ENCODE measurements around the gene LPP. TPM values are rescaled to one million over a fixed set of nuclear protein-coding genes. Genes with fewer than 3 reads are reported as not detected.
A peak's percentile ranks its signal among the peaks of the same experiment; 100 is the strongest.

LPP gene
- total and polyA plus RNA-seq, 10 of the 15 experiments (the other 5 are each of a cell fraction or from before 2014, with no cell fraction given): under 0.01 to 0.62 (median 0.03) TPM

- 24% methylated on average over 5 of the region's 5 CpGs for WGBS (ENCODE audit: insufficient coverage, insufficient replicate concordance, low lambda C conversion rate, missing lambda C conversion rate)
- no peak overlapping the region for H3K9ac ChIP-seq (ENCODE audit: control insufficient read depth, insufficient read depth, low read length)
- SMC1A ChIA-PET (ENCODE audit: uncharacterized antibody, unreplicated experiment): interaction anchor here (0.6 kb wide), 1 partner anchor 37 kb away, joined by 3 read pairs; no protein-coding TSS in a partner anchor
- H3K4me2 ChIP-seq (ENCODE audit: control insufficient read depth, insufficient read depth): no peak overlapping the region; the same call in 1 of the 2 replicates
- no peaks in the 10 kb centered on the region for H3K79me2 ChIP-seq (ENCODE audit: control insufficient read depth, insufficient read depth, low read length)
- CTCF ChIA-PET: interaction anchor here (1.9 kb wide), 1 partner anchor 1013 kb away, joined by 7 read pairs; no protein-coding TSS in a partner anchor
- no peak overlapping the region for H2AFZ ChIP-seq (ENCODE audit: control insufficient read depth, low read depth, low read length)
- no peaks in the 10 kb centered on the region for H3K9me3 ChIP-seq (replicated peaks; ENCODE audit: control insufficient read depth, insufficient read depth, low read length)
- H3K27me3 ChIP-seq (replicated peaks in 1 of 2; ENCODE audit: control insufficient read depth in 2 of 2, insufficient read depth in 2 of 2, low read length in 1 of 2): peaks cover 0 to 3% of the 10 kb centered on the region in 2 experiments; a peak in 1 of 4 replicates
- H3K36me3 ChIP-seq (ENCODE audit: control insufficient read depth in 2 of 2, insufficient read depth in 2 of 2, low read length in 1 of 2): no peaks in the 10 kb centered on the region
- ATAC-seq: no peak
- H3K27ac ChIP-seq (ENCODE audit: control insufficient read depth, insufficient read depth): no peak overlapping the region
- POLR2A ChIA-PET: no interaction called here
- H4K20me1 ChIP-seq (ENCODE audit: control insufficient read depth, insufficient read depth): no peaks in the 10 kb centered on the region
- TF ChIP-seq CBX3 (IDR thresholded peaks at IDR 0.05; ENCODE audit: borderline replicate concordance, low read depth) (no peak), RUNX3 (IDR thresholded peaks at IDR 0.05; ENCODE audit: low read length) (0 out of 2 replicates have a peak, but pooled peaks have one; percentile 13), RAD21 (IDR thresholded peaks at IDR 0.05; ENCODE audit: insufficient read depth, low read depth, low read length) (no peak), NBN (IDR thresholded peaks at IDR 0.05) (no peak), SUZ12 (IDR thresholded peaks at IDR 0.05; ENCODE audit: unreplicated experiment) (no peak)
- TF ChIP-seq, protein P1, sequence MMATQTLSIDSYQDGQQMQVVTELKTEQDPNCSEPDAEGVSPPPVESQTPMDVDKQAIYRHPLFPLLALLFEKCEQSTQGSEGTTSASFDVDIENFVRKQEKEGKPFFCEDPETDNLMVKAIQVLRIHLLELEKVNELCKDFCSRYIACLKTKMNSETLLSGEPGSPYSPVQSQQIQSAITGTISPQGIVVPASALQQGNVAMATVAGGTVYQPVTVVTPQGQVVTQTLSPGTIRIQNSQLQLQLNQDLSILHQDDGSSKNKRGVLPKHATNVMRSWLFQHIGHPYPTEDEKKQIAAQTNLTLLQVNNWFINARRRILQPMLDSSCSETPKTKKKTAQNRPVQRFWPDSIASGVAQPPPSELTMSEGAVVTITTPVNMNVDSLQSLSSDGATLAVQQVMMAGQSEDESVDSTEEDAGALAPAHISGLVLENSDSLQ (IDR thresholded peaks at IDR 0.05): no peak
- H3K4me1 ChIP-seq (ENCODE audit: control insufficient read depth, insufficient read depth, low read length): peaks cover 12% of the 10 kb centered on the region
- in situ Hi-C loops (cut with MboI): loop anchor here (5.0 kb wide), 1 partner anchor 1012 kb away; no protein-coding TSS in a partner anchor
- FAIRE-seq: no peak
- RAD21 ChIA-PET (ENCODE audit: unreplicated experiment): no interaction called here
- no TSS peak for BruUV-seq (replicated peaks)
- no peak for DNase-seq (ENCODE audit: low read depth, low spot score)
- intact Hi-C loops (cut with micrococcal nuclease; ENCODE audit: unreplicated experiment): no loop called here
- no peak overlapping the region for H3K4me3 ChIP-seq
These were observed 600.3 kb downstream of the LPP start for GRCh38 chr3:188754267-188754666.

GRCh38 chr3:188756241-188756640 lies 602.3 kb downstream of the LPP start:
- Histone ChIP-seq H3K27ac (ENCODE audit: control insufficient read depth, insufficient read depth) (no peak overlapping the region), H3K9me3 (replicated peaks; ENCODE audit: control insufficient read depth, insufficient read depth, low read length) (no peaks in the 10 kb centered on the region), H3K79me2 (ENCODE audit: control insufficient read depth, insufficient read depth, low read length) (no peaks in the 10 kb centered on the region), H4K20me1 (ENCODE audit: control insufficient read depth, insufficient read depth) (no peaks in the 10 kb centered on the region), H3K36me3 (ENCODE audit: control insufficient read depth in 2 of 2, insufficient read depth in 2 of 2, low read length in 1 of 2) (no peaks in the 10 kb centered on the region), H3K9ac (ENCODE audit: control insufficient read depth, insufficient read depth, low read length) (no peak overlapping the region), H3K4me3 (no peak overlapping the region), H2AFZ (ENCODE audit: control insufficient read depth, low read depth, low read length) (no peak overlapping the region), H3K27me3 (replicated peaks in 1 of 2; ENCODE audit: control insufficient read depth in 2 of 2, insufficient read depth in 2 of 2, low read length in 1 of 2) (peaks cover 0 to 3% of the 10 kb centered on the region in 2 experiments; a peak in 2 of 4 replicates), H3K4me1 (ENCODE audit: control insufficient read depth, insufficient read depth, low read length) (peaks cover 12% of the 10 kb centered on the region), H3K4me2 (ENCODE audit: control insufficient read depth, insufficient read depth) (no peak overlapping the region)
- no peak for DNase-seq (ENCODE audit: low read depth, low spot score)
- ChIA-PET SMC1A (ENCODE audit: uncharacterized antibody, unreplicated experiment) (interaction anchor here (0.6 kb wide), 1 partner anchor 449 kb away, joined by 3 read pairs; no protein-coding TSS in a partner anchor), CTCF (interaction anchor here (0.6 kb wide), 1 partner anchor 1707 kb away, joined by 3 read pairs; no protein-coding TSS in a partner anchor), POLR2A (no interaction called here), RAD21 (ENCODE audit: unreplicated experiment) (interaction anchor here (0.6 kb wide), 1 partner anchor 829 kb away, joined by 5 read pairs; no protein-coding TSS in a partner anchor)
- 87% methylated on average over 3 of the region's 3 CpGs for WGBS (ENCODE audit: insufficient coverage, insufficient replicate concordance, low lambda C conversion rate, missing lambda C conversion rate)
- intact Hi-C loops (cut with micrococcal nuclease; ENCODE audit: unreplicated experiment) (no loop called here), in situ Hi-C loops (cut with MboI) (no loop called here)
- ATAC-seq: no peak
- BruUV-seq (replicated peaks): no TSS peak
- no peak for FAIRE-seq
- TF ChIP-seq CHD2 (IDR thresholded peaks at IDR 0.05; ENCODE audit: borderline replicate concordance, low read depth, low read length) (no peak), ATF3 (IDR thresholded peaks at IDR 0.05; ENCODE audit: borderline replicate concordance, extremely low read depth, low read depth, low read length) (no peak), NR2C2 (IDR thresholded peaks at IDR 0.05; ENCODE audit: borderline replicate concordance, control insufficient read depth, insufficient read length, low read depth) (no peak), TARDBP (IDR thresholded peaks at IDR 0.05; ENCODE audit: borderline replicate concordance) (no peak), RCOR1 (conservative IDR thresholded peaks at IDR 0.05; ENCODE audit: low read depth, low read length) (no peak), SREBF1 (IDR thresholded peaks at IDR 0.05; ENCODE audit: low read length) (no peak)
- TF ChIP-seq, protein P2, sequence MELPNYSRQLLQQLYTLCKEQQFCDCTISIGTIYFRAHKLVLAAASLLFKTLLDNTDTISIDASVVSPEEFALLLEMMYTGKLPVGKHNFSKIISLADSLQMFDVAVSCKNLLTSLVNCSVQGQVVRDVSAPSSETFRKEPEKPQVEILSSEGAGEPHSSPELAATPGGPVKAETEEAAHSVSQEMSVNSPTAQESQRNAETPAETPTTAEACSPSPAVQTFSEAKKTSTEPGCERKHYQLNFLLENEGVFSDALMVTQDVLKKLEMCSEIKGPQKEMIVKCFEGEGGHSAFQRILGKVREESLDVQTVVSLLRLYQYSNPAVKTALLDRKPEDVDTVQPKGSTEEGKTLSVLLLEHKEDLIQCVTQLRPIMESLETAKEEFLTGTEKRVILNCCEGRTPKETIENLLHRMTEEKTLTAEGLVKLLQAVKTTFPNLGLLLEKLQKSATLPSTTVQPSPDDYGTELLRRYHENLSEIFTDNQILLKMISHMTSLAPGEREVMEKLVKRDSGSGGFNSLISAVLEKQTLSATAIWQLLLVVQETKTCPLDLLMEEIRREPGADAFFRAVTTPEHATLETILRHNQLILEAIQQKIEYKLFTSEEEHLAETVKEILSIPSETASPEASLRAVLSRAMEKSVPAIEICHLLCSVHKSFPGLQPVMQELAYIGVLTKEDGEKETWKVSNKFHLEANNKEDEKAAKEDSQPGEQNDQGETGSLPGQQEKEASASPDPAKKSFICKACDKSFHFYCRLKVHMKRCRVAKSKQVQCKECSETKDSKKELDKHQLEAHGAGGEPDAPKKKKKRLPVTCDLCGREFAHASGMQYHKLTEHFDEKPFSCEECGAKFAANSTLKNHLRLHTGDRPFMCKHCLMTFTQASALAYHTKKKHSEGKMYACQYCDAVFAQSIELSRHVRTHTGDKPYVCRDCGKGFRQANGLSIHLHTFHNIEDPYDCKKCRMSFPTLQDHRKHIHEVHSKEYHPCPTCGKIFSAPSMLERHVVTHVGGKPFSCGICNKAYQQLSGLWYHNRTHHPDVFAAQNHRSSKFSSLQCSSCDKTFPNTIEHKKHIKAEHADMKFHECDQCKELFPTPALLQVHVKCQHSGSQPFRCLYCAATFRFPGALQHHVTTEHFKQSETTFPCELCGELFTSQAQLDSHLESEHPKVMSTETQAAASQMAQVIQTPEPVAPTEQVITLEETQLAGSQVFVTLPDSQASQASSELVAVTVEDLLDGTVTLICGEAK (IDR thresholded peaks at IDR 0.05; ENCODE audit: borderline replicate concordance): no peak

All from GM12878 (cell line).